Stromal cell of bone marrow (primary cell): ENCODE results near the gene SMC4.

ENCODE experiments used
- DNase-seq: peaks from one replicate; pipeline ENCODE4 v3.0.0-alpha.2; 2012; ENCODE audit warnings: low read depth

Gene SMC4

DNA sequence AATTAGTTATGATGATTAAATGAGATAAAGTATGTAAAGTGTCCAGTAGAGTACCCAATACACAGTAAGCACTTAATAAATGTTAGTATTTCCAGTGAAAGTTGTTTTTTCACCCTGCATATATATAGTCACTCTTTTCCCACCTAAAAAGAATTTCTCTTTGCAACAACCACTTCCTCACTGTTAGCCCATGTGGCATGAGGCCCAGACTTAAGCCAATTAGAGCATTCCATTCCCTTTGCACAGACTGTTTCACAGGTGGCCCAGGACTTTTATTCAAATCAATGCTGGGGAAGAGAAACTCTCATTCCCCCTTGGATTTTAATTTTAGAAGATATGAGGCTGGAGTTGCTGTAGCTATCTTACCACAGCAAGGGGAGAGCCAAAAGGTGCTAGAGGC lies 4.2 kb upstream of the SMC4 start:
- DNase-seq, result no peak

DNA sequence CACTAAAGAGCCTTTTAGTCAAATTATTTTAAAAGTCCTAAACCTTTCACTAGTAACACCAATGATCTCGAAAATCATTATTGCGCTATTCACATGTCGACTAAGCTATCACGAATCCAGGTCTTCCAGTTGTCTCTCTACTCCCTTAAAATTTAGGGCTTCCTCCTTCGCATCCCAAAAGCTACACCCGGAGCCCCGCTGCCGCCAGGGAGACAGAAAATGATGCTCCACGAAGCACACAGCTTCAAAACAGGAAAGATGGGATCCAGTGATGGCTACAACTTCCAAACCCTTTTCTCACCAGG lies 678 bp upstream of the SMC4 start:
- DNase-seq, result no peak

DNA sequence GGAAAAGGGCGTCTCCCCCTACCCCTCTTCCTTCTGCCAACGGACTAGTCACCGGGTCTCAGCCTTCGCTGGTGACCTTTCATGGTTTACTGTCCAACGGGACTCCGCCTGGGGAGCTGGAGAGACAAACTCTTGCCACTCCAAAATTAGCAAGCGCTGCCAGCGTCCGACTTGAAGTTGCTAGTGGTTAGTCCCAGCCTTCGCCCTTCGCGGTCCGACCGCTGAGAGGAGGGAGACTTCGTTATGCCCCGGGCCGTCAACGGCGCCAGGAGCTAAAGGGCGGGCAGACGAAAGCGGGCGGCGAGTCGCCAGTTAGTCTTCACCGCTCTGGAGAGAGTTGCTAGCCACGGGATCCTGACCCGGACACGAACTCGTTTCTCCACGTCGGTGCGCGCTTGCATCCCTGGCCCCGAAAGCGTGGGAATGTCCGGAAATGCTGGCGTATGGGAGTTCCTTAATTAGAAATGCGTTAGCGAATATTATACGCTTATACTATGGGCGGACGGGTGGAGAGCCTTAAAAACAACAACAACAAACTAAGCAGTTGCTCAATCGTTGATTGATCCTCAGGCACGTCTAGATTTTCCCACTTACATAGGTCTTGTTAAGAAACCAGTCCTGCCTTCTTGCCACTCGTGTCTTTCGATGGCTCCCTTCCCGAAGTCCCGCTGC lies 716 bp downstream of the SMC4 start:
- no peak for DNase-seq

DNA sequence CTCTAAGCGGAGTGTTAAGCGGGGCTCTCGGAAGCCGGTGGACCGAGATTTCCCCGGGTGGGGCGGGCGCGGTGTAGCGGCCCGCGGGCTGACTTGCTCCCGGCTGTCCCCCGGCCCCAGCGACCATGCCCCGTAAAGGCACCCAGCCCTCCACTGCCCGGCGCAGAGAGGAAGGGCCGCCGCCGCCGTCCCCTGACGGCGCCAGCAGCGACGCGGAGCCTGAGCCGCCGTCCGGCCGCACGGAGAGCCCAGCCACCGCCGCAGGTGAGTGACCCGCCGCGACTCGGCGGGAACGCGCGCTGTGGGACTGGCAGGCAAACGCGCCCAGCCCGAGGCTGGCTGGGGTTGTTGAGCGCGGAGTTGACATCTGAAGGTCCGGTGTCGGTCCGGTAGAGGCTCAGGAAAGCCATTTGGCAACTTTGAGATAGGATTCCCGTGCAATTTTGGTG lies 1.3 kb downstream of the SMC4 start:
- no peak for DNase-seq

GRCh38 chr3:160401291-160402095 lies 2.0 kb downstream of the SMC4 start:
- DNase-seq, result no peak

GRCh38 chr3:160402221-160403027 lies 3.0 kb downstream of the SMC4 start:
- no peak for DNase-seq

GRCh38 chr3:160403028-160403545 lies 3.6 kb downstream of the SMC4 start:
- no peak for DNase-seq

DNA sequence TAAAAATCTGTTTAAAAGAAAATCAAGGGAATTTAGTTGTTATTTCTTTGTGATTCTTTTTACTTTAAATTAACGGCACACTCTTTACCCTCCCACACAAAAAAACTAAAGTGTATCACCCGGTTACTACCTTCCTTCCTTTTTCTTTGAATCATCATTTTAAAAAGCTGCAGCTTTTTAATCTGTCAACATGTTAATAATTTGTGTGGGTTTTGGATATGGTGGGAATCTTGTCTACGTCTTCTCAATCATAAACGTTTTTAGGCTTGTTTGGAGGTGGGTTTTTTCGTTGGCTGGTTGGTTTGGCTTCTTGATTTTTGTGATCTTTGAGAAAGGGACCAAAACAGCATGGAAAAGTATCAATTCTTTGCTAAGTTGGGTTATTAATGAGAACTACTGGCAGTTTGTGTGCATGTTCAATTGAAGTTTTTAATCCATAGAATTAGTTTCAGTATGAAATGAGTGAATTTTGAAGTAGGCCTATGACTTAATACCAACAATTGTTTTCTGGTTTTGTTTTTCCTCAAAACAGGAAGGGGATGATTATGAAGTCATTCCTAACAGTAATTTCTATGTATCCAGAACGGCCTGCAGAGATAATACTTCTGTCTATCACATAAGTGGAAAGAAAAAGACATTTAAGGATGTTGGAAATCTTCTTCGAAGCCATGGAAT lies 4.5 kb downstream of the SMC4 start:
- DNase-seq, result no peak

- no peak for DNase-seq
These were observed 10.6 kb downstream of the SMC4 start for GRCh38 chr3:160409812-160410610.

DNA sequence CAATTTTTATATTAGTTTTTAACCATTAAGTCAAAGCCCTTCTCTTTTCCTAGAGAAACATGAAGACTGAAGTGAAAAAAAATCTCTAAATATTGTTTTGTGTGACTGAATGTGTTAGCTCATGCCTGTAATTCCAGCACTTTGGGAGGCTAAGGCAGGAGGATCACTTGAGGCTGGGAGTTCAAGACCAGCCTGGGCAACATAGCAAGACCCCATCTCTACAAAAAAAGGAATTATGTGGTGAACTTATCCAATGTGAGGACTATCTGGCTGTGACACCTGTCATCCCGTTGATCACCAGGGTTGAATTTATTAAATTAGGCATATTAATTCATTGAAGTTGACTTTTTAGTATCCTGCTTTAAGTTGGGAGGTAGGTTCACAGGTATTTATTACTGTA lies 13.0 kb downstream of the SMC4 start:
- DNase-seq, result no peak

GRCh38 chr3:160413613-160414248 lies 14.3 kb downstream of the SMC4 start:
- DNase-seq, result peak; percentile 64

- no peak for DNase-seq
These were observed 17.9 kb downstream of the SMC4 start for GRCh38 chr3:160417311-160417710.

GRCh38 chr3:160427832-160428424 lies 28.5 kb downstream of the SMC4 start:
- DNase-seq, result no peak

GRCh38 chr3:160434071-160434470 lies 34.6 kb downstream of the SMC4 start:
- DNase-seq, result no peak

GRCh38 chr3:160435095-160435494 lies 35.6 kb downstream of the SMC4 start:
- DNase-seq, result no peak

- no peak for DNase-seq
These were observed 36.3 kb downstream of the SMC4 start for GRCh38 chr3:160435747-160436146.

DNA sequence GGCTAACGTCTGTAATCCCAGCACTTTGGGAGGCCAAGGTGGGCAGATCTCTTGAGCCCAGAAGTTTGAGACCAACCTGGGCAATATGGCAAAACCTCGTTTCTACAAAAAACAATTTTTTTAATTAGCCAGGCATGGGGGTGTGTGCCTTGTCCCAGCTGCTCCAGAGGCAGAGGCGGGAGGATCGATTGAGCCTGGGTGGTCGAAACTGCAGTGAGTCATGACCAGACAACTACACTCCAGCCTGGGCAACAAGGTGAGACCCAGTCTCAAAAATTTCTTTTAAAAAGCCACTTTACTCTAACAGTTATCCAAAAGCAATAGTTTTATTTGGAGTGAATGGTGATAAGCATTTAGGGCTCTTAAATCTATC lies 37.6 kb downstream of the SMC4 start:
- no peak for DNase-seq

- no peak for DNase-seq
These were observed 41.2 kb downstream of the SMC4 start for GRCh38 chr3:160440687-160441086.

DNA sequence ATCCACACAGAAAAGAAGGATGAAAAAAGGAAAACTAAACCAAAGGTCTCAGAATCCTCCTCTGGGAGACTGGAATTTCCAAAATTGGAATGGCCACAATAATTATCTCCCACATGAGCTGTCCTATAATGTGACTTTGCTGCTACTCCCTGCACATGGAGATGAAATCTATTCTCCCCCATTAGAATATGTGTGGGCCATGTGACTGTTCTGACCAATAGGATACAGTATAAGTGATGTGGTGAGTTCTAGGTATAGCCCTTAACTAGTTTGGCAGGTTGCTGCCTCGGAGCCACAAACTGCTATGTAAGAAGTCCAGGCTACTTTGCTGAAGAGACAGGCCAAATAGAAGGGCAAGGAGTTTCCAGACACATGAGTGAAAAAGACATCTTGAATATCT lies 45.0 kb downstream of the SMC4 start:
- no peak for DNase-seq

DNA sequence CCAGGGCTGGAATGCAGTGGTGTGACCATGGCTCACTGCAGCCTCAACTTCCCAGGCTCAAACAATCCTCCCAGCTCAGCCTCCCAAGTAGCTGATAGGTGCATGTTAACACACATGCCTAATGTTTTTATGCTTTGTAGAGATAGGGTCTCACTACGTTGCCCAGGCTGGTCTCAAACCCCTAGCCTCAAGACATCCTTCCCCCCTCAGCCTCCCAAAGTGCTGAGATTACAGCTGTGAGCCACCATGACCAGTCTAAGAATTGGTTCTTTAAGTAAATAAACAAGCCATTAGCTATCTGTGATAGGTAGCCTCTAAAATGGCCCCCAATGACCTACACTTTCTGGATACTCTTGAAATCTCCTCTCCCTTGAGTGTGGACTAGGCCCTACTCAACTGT lies 46.4 kb downstream of the SMC4 start:
- DNase-seq, result no peak
